H1 (cell line): Measurements from ENCODE around the gene S1PR2. TPM values are rescaled to one million over a fixed set of nuclear protein-coding genes. Genes with fewer than 3 reads are reported as not detected.

Experiments used
- BACH1 ChIP-seq: IDR thresholded peaks from 2 replicates; pipeline ENCODE4 v1.6.1; 2012; ENCODE audit warnings: low read length, improper control_type of control experiment
- BCL11A ChIP-seq, 2 experiments: IDR thresholded peaks; one replicate each; pipeline ENCODE4 v1.6.1; 2011; ENCODE audit warnings: low read depth in 2 of 2, low read length in 2 of 2, mild to moderate bottlenecking in 2 of 2
- BRCA1 ChIP-seq: IDR thresholded peaks from 2 replicates; pipeline ENCODE4 v1.6.1; 2012; ENCODE audit warnings: low read depth, low read length, improper control_type of control experiment
- CREB1 ChIP-seq: IDR thresholded peaks from 2 replicates; pipeline ENCODE4 v1.6.1; 2012; ENCODE audit warnings: inconsistent platforms
- GTF2F1 ChIP-seq: IDR thresholded peaks from 2 replicates; pipeline ENCODE4 v1.6.1; 2012; ENCODE audit warnings: low read depth, low read length, improper control_type of control experiment, borderline replicate concordance
- HDAC2 ChIP-seq, 2 experiments: fragments of 300-600 bp in 1 of 2; sonication (generic) in 1 of 2; IDR thresholded peaks; 2 replicates each; pipeline ENCODE4 v1.6.1; 2011 to 2012; ENCODE audit warnings: low read depth in 2 of 2, low read length in 2 of 2, mild to moderate bottlenecking in 2 of 2, moderate library complexity in 2 of 2, borderline replicate concordance in 1 of 2, inconsistent platforms in 1 of 2
- KDM1A ChIP-seq: fragments of 200-600, 300-600 bp; sonication (generic); IDR thresholded peaks from 2 replicates; pipeline ENCODE4 v1.7.1; 2016; ENCODE audit warnings: mild to moderate bottlenecking, low read length, borderline replicate concordance
- PHF8 ChIP-seq: fragments of 200-600 bp; sonication (generic); conservative IDR thresholded peaks from 2 replicates; pipeline ENCODE4 v1.7.1; 2012; ENCODE audit warnings: low read depth, mild to moderate bottlenecking, inconsistent platforms, low read length, moderate library complexity
- RNF2 ChIP-seq: fragments of 200-900, 300-1000 bp; sonication (generic); IDR thresholded peaks from 2 replicates; pipeline ENCODE4 v1.7.1; 2016; ENCODE audit warnings: borderline replicate concordance, low read depth, mild to moderate bottlenecking, antibody characterized with exemption, low read length; ENCODE audit not compliant: poor library complexity, severe bottlenecking; ENCODE audit errors: missing control alignments
- SIX5 ChIP-seq: IDR thresholded peaks from 2 replicates; pipeline ENCODE4 v1.6.1; 2011; ENCODE audit warnings: mild to moderate bottlenecking, low read depth, low read length
- SP4 ChIP-seq: IDR thresholded peaks from 2 replicates; pipeline ENCODE4 v1.6.1; 2012; ENCODE audit warnings: low read length, inconsistent platforms
- TAF1 ChIP-seq: IDR thresholded peaks from 2 replicates; pipeline ENCODE4 v1.6.1; 2011; ENCODE audit warnings: mild to moderate bottlenecking, low read depth, low read length
- TAF7 ChIP-seq: optimal IDR thresholded peaks from 2 replicates; pipeline ENCODE3; 2011; ENCODE audit warnings: low read depth, mild to moderate bottlenecking, inconsistent platforms, low read length, moderate library complexity, borderline replicate concordance
- TBP ChIP-seq: IDR thresholded peaks from 2 replicates; pipeline ENCODE4 v1.6.1; 2011; ENCODE audit warnings: low read depth, low read length, improper control_type of control experiment
- polyA plus RNA-seq, 7 experiments: library from polyadenylated mRNA; depleted of rRNA in 3 of 7; stranded (reverse) in 5 of 7; unstranded in 2 of 7; fragments of >200 nt in 5 of 7; fragments of 200-250 nt in 2 of 7; gene quantifications; 1 replicate in 5 of 7; 2 replicates in 1 of 7; 4 replicates in 1 of 7; pipeline versions ENCODE4 v1.2.1 to v1.2.3, GENCODE V29; 2011 to 2013; ENCODE audit warnings: missing spikeins in 2 of 7, mixed read lengths in 2 of 7
- total RNA-seq: library from RNA; stranded (reverse); fragmentation: NEBNext Ultra II Directional; extraction: Animal tissue kit (Norgen Biotek cat#: 25700); gene quantifications from 2 replicates; pipeline ENCODE4 v1.2.1, GENCODE V29; 2021
- TF ChIP-seq, protein P1 (sequence below), 3 experiments: IDR thresholded peaks; 1 replicate in 2 of 3; 2 replicates in 1 of 3; pipeline versions ENCODE4 v1.5.1 to v1.6.1; 2011; ENCODE audit warnings: low read length in 3 of 3, mild to moderate bottlenecking in 3 of 3, inconsistent platforms in 2 of 3, low read depth in 1 of 3, moderate library complexity in 1 of 3; ENCODE audit not compliant: insufficient read depth in 1 of 3; ENCODE audit errors: control extremely low read depth in 1 of 3
- TF ChIP-seq, protein P2 (sequence below): IDR thresholded peaks from 2 replicates; pipeline ENCODE4 v1.6.1; 2011; ENCODE audit warnings: low read length, improper control_type of control experiment
- TF ChIP-seq, protein P3 (sequence below): IDR thresholded peaks from 2 replicates; pipeline ENCODE4 v1.6.1; 2012; ENCODE audit warnings: low read length, inconsistent platforms

S1PR2 gene
- total and polyA plus RNA-seq, 2 of the 8 experiments (the other 6 are each of a cell fraction or from before 2014, with no cell fraction given): 17.5 to 19.4 TPM

DNA sequence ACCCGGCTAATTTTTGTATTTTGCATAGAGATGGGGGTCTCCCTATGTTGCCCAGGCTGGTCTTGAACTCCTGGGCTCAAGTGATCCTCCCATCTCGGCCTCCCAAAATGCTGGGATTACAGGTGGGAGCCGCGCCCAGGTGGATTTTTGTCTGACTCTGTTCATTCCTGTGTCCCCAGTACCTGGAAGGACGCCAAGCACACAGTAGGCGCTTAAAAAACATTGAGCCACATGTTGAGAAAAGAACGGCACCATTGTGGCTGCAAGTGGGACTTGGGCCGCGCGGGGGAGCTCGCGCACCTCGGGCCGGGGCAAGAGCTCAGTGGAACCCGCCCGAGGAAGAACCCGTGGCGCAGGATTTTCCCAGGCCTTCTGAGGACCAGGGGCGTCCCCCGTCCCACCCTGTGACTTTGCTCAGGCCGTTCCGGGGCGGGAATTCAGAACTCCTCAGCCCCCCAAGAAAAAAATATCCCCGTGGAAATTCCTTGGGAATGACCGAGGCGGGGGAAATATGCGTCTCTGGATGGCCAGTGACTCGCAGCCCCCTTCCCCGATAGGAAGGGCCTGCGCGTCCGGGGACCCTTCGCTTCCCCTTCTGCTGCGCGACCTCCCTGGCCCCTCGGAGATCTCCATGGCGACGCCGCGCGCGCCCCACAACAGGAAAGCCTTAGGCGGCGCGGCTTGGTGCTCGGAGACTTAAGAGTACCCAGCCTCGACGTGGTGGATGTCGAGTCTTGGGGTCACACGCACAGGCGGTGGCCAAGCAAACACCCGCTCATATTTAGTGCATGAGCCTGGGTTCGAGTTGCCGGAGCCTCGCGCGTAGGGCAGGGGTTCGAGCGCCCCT, 38.4 kb upstream of the S1PR2 start (continued):
- TF ChIP-seq, protein P1, sequence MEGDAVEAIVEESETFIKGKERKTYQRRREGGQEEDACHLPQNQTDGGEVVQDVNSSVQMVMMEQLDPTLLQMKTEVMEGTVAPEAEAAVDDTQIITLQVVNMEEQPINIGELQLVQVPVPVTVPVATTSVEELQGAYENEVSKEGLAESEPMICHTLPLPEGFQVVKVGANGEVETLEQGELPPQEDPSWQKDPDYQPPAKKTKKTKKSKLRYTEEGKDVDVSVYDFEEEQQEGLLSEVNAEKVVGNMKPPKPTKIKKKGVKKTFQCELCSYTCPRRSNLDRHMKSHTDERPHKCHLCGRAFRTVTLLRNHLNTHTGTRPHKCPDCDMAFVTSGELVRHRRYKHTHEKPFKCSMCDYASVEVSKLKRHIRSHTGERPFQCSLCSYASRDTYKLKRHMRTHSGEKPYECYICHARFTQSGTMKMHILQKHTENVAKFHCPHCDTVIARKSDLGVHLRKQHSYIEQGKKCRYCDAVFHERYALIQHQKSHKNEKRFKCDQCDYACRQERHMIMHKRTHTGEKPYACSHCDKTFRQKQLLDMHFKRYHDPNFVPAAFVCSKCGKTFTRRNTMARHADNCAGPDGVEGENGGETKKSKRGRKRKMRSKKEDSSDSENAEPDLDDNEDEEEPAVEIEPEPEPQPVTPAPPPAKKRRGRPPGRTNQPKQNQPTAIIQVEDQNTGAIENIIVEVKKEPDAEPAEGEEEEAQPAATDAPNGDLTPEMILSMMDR (IDR thresholded peaks at IDR 0.05; ENCODE audit: control extremely low read depth in 1 of 3, insufficient read depth in 1 of 3, low read depth in 1 of 3, low read length in 3 of 3): peak; percentile 79 to 95 (median 88)
- TF ChIP-seq, protein P2, sequence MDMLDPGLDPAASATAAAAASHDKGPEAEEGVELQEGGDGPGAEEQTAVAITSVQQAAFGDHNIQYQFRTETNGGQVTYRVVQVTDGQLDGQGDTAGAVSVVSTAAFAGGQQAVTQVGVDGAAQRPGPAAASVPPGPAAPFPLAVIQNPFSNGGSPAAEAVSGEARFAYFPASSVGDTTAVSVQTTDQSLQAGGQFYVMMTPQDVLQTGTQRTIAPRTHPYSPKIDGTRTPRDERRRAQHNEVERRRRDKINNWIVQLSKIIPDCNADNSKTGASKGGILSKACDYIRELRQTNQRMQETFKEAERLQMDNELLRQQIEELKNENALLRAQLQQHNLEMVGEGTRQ: no peak
- TF ChIP-seq SIX5 (no peak), BACH1 (peak; percentile 71; the same call in 1 of the 2 replicates), TAF1 (no peak), RNF2 (no peak), HDAC2 (IDR thresholded peaks at IDR 0.05; ENCODE audit: borderline replicate concordance in 1 of 2, low read depth in 2 of 2, low read length in 2 of 2) (peak; percentile 31 to 47; a peak in 1 of 4 replicates), BCL11A (IDR thresholded peaks at IDR 0.05; ENCODE audit: low read depth in 2 of 2, low read length in 2 of 2) (no peak), GTF2F1 (no peak), TAF7 (peak; percentile 33), KDM1A (peak; percentile 78; the same call in 1 of the 2 replicates), BRCA1 (no peak), SP4 (no peak), CREB1 (no peak), PHF8 (no peak), TBP (no peak)
- TF ChIP-seq, protein P3, sequence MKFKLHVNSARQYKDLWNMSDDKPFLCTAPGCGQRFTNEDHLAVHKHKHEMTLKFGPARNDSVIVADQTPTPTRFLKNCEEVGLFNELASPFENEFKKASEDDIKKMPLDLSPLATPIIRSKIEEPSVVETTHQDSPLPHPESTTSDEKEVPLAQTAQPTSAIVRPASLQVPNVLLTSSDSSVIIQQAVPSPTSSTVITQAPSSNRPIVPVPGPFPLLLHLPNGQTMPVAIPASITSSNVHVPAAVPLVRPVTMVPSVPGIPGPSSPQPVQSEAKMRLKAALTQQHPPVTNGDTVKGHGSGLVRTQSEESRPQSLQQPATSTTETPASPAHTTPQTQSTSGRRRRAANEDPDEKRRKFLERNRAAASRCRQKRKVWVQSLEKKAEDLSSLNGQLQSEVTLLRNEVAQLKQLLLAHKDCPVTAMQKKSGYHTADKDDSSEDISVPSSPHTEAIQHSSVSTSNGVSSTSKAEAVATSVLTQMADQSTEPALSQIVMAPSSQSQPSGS: no peak
